ENCODE results near the gene CNTROB.

CNTROB gene

DNA sequence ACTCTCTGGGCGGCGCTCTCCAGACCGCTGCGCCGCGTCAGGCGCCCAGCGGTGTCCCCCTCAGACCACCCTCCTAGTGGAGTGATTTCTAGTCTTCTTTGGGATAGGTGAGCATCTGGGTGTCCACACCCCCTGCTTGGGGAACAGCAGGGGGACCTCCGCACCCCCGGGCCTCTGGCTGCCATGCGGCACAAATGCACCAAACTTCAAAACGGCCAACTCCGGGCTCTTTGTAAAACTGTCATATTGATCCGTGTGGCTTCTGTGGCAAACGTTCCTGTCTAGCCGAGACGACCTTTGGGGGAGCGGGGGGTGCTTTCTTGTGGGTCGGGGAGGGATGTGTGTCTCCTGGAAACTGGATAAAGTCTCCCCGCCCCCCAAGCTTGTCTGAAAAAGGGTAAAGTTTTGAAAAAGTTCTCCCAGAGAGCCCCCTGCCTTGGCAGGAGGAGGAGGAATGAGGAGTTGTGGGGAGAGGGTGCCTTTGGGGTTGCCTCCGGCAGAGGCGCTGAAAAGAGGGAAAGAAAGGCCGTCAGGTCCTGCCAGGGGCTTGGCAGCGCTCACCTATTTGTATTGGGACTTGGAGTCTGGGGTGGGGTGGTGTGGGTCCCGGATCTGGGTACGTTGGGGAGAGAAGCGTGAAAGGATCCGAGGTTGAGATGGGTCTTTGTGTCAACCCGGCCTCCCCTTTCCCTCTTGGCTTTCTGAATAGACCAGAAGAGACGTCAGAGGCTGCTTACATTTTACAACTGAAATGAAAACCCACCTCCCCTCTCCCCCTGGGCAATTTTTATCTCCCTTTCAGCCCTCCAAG lies 45.6 kb upstream of the CNTROB start (continued):
- TF ChIP-seq ZIC2 (tag by site-specific recombination; IDR thresholded peaks at IDR 0.05) (peak; percentile 100), ZNF174 (tag by site-specific recombination; IDR thresholded peaks at IDR 0.05) (no peak), ZNF677 (tag by site-specific recombination; IDR thresholded peaks at IDR 0.05) (no peak), ZNF211 (tag by site-specific recombination; IDR thresholded peaks at IDR 0.05; ENCODE audit: low read depth) (no peak), IKZF3 (tag by site-specific recombination; IDR thresholded peaks at IDR 0.05) (no peak), KLF9 (tag by site-specific recombination; IDR thresholded peaks at IDR 0.05; ENCODE audit: low read depth) (no peak), ZNF549 (tag by site-specific recombination; IDR thresholded peaks at IDR 0.05) (no peak), ZNF433 (tag by site-specific recombination; IDR thresholded peaks at IDR 0.05; ENCODE audit: low read depth) (no peak), ZNF274 (IDR thresholded peaks at IDR 0.05; ENCODE audit: low read length) (no peak), ZNF274 (tag by site-specific recombination; IDR thresholded peaks at IDR 0.05; ENCODE audit: borderline replicate concordance) (no peak), ZNF76 (tag by site-specific recombination; IDR thresholded peaks at IDR 0.05; ENCODE audit: borderline replicate concordance, low read depth) (peak; percentile 54; the same call in 1 of the 2 replicates), ZNF266 (tag by site-specific recombination; IDR thresholded peaks at IDR 0.05; ENCODE audit: low read depth) (no peak), ZNF350 (tag by site-specific recombination; IDR thresholded peaks at IDR 0.05) (no peak), ZNF660 (tag by site-specific recombination; IDR thresholded peaks at IDR 0.05) (no peak), ZNF184 (tag by site-specific recombination; IDR thresholded peaks at IDR 0.05) (no peak), ZNF623 (tag by site-specific recombination; IDR thresholded peaks at IDR 0.05) (no peak), ZNF510 (tag by site-specific recombination; IDR thresholded peaks at IDR 0.05; ENCODE audit: insufficient replicate concordance) (no peak), ZNF624 (tag by site-specific recombination; IDR thresholded peaks at IDR 0.05) (no peak), ZNF426 (tag by site-specific recombination; IDR thresholded peaks at IDR 0.05) (no peak), ZNF341 (tag by site-specific recombination; IDR thresholded peaks at IDR 0.05; ENCODE audit: low read depth) (peak; percentile 92), MYNN (tag by site-specific recombination; IDR thresholded peaks at IDR 0.05; ENCODE audit: borderline replicate concordance) (no peak), WT1 (tag by site-specific recombination; IDR thresholded peaks at IDR 0.05) (peak; percentile 93), ZNF621 (tag by site-specific recombination; IDR thresholded peaks at IDR 0.05) (no peak), ZNF629 (tag by site-specific recombination; IDR thresholded peaks at IDR 0.05) (peak; percentile 8; the same call in 1 of the 2 replicates), MEIS1 (CRISPR knock-in tag; IDR thresholded peaks at IDR 0.05; ENCODE audit: borderline replicate concordance) (no peak), ZNF324 (tag by site-specific recombination; IDR thresholded peaks at IDR 0.05) (no peak), ZNF529 (tag by site-specific recombination; IDR thresholded peaks at IDR 0.05; ENCODE audit: insufficient replicate concordance) (no peak)
- TF ChIP-seq, protein P1, sequence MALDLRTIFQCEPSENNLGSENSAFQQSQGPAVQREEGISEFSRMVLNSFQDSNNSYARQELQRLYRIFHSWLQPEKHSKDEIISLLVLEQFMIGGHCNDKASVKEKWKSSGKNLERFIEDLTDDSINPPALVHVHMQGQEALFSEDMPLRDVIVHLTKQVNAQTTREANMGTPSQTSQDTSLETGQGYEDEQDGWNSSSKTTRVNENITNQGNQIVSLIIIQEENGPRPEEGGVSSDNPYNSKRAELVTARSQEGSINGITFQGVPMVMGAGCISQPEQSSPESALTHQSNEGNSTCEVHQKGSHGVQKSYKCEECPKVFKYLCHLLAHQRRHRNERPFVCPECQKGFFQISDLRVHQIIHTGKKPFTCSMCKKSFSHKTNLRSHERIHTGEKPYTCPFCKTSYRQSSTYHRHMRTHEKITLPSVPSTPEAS (tag by site-specific recombination; IDR thresholded peaks at IDR 0.05), result no peak
- TF ChIP-seq, protein P2, sequence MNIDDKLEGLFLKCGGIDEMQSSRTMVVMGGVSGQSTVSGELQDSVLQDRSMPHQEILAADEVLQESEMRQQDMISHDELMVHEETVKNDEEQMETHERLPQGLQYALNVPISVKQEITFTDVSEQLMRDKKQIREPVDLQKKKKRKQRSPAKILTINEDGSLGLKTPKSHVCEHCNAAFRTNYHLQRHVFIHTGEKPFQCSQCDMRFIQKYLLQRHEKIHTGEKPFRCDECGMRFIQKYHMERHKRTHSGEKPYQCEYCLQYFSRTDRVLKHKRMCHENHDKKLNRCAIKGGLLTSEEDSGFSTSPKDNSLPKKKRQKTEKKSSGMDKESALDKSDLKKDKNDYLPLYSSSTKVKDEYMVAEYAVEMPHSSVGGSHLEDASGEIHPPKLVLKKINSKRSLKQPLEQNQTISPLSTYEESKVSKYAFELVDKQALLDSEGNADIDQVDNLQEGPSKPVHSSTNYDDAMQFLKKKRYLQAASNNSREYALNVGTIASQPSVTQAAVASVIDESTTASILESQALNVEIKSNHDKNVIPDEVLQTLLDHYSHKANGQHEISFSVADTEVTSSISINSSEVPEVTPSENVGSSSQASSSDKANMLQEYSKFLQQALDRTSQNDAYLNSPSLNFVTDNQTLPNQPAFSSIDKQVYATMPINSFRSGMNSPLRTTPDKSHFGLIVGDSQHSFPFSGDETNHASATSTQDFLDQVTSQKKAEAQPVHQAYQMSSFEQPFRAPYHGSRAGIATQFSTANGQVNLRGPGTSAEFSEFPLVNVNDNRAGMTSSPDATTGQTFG (tag by site-specific recombination; IDR thresholded peaks at IDR 0.05; ENCODE audit: borderline replicate concordance), result no peak
- TF ChIP-seq, protein P3, sequence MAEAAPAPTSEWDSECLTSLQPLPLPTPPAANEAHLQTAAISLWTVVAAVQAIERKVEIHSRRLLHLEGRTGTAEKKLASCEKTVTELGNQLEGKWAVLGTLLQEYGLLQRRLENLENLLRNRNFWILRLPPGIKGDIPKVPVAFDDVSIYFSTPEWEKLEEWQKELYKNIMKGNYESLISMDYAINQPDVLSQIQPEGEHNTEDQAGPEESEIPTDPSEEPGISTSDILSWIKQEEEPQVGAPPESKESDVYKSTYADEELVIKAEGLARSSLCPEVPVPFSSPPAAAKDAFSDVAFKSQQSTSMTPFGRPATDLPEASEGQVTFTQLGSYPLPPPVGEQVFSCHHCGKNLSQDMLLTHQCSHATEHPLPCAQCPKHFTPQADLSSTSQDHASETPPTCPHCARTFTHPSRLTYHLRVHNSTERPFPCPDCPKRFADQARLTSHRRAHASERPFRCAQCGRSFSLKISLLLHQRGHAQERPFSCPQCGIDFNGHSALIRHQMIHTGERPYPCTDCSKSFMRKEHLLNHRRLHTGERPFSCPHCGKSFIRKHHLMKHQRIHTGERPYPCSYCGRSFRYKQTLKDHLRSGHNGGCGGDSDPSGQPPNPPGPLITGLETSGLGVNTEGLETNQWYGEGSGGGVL (tag by site-specific recombination; IDR thresholded peaks at IDR 0.05), result 0 out of 2 replicates have a peak, but pooled peaks have one; percentile 4
- TF ChIP-seq, protein P4, sequence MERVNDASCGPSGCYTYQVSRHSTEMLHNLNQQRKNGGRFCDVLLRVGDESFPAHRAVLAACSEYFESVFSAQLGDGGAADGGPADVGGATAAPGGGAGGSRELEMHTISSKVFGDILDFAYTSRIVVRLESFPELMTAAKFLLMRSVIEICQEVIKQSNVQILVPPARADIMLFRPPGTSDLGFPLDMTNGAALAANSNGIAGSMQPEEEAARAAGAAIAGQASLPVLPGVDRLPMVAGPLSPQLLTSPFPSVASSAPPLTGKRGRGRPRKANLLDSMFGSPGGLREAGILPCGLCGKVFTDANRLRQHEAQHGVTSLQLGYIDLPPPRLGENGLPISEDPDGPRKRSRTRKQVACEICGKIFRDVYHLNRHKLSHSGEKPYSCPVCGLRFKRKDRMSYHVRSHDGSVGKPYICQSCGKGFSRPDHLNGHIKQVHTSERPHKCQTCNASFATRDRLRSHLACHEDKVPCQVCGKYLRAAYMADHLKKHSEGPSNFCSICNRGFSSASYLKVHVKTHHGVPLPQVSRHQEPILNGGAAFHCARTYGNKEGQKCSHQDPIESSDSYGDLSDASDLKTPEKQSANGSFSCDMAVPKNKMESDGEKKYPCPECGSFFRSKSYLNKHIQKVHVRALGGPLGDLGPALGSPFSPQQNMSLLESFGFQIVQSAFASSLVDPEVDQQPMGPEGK (tag by site-specific recombination; IDR thresholded peaks at IDR 0.05), result peak; percentile 8; the same call in 1 of the 2 replicates
- TF ChIP-seq, protein P5, sequence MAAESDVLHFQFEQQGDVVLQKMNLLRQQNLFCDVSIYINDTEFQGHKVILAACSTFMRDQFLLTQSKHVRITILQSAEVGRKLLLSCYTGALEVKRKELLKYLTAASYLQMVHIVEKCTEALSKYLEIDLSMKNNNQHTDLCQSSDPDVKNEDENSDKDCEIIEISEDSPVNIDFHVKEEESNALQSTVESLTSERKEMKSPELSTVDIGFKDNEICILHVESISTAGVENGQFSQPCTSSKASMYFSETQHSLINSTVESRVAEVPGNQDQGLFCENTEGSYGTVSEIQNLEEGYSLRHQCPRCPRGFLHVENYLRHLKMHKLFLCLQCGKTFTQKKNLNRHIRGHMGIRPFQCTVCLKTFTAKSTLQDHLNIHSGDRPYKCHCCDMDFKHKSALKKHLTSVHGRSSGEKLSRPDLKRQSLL (tag by site-specific recombination; IDR thresholded peaks at IDR 0.05), result no peak

All from HEK293 (cell line).